ENCODE data around the gene ATP2C2. TPM values are rescaled to one million over a fixed set of nuclear protein-coding genes. Genes with fewer than 3 reads are reported as not detected.

The ATP2C2 gene
- total and polyA plus RNA-seq, 2 experiments from 2014 or later: 2.1 TPM

- H4K20me1 ChIP-seq (replicated peaks; ENCODE audit: insufficient read depth): no peaks in the 10 kb centered on the region
- no peaks in the 10 kb centered on the region for H3K27me3 ChIP-seq (ENCODE audit: insufficient read depth)
- Mint-ChIP-seq H3K36me3 (ENCODE audit: low read depth) (no peaks in the 10 kb centered on the region), H3K27me3 (ENCODE audit: insufficient read depth, low read depth, poor library complexity) (peaks cover 5% of the 10 kb centered on the region), H3K4me3 (no peak overlapping the region), H3K27ac (no peak overlapping the region), H3K4me1 (peaks cover 22% of the 10 kb centered on the region), H3K9me3 (no peaks in the 10 kb centered on the region; the same call in 2 of the 3 replicates)
- H3K4me2 ChIP-seq: no peak overlapping the region
- H3K4me1 ChIP-seq (ENCODE audit: insufficient read depth): no peaks in the 10 kb centered on the region; the same call in 1 of the 2 replicates
- H3K79me2 ChIP-seq (replicated peaks; ENCODE audit: insufficient read depth): no peaks in the 10 kb centered on the region
- DNase-seq (ENCODE audit: low spot score) (no peak), ATAC-seq (no peak)
- H3K27ac ChIP-seq (ENCODE audit: low read depth): no peak overlapping the region
- no peaks in the 10 kb centered on the region for H3K36me3 ChIP-seq (ENCODE audit: insufficient read depth)
- no peak overlapping the region for H2AFZ ChIP-seq
- no peak overlapping the region for H3K4me3 ChIP-seq
- H3K9me2 ChIP-seq (ENCODE audit: insufficient read depth): no peaks in the 10 kb centered on the region
- TF ChIP-seq EZH2 (IDR thresholded peaks at IDR 0.05; ENCODE audit: low read depth, unreplicated experiment): no peak
- TF ChIP-seq, protein P1, sequence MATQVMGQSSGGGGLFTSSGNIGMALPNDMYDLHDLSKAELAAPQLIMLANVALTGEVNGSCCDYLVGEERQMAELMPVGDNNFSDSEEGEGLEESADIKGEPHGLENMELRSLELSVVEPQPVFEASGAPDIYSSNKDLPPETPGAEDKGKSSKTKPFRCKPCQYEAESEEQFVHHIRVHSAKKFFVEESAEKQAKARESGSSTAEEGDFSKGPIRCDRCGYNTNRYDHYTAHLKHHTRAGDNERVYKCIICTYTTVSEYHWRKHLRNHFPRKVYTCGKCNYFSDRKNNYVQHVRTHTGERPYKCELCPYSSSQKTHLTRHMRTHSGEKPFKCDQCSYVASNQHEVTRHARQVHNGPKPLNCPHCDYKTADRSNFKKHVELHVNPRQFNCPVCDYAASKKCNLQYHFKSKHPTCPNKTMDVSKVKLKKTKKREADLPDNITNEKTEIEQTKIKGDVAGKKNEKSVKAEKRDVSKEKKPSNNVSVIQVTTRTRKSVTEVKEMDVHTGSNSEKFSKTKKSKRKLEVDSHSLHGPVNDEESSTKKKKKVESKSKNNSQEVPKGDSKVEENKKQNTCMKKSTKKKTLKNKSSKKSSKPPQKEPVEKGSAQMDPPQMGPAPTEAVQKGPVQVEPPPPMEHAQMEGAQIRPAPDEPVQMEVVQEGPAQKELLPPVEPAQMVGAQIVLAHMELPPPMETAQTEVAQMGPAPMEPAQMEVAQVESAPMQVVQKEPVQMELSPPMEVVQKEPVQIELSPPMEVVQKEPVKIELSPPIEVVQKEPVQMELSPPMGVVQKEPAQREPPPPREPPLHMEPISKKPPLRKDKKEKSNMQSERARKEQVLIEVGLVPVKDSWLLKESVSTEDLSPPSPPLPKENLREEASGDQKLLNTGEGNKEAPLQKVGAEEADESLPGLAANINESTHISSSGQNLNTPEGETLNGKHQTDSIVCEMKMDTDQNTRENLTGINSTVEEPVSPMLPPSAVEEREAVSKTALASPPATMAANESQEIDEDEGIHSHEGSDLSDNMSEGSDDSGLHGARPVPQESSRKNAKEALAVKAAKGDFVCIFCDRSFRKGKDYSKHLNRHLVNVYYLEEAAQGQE (IDR thresholded peaks at IDR 0.05; ENCODE audit: unreplicated experiment): no peak
- TF ChIP-seq STAT1 (IDR thresholded peaks at IDR 0.05; ENCODE audit: unreplicated experiment): no peak
- no peak for TF ChIP-seq JUNB (IDR thresholded peaks at IDR 0.05; ENCODE audit: unreplicated experiment)
- no peak for TF ChIP-seq ZNF114 (CRISPR knock-in tag; IDR thresholded peaks at IDR 0.05)
- TF ChIP-seq CTCF (conservative IDR thresholded peaks at IDR 0.05; ENCODE audit: low read depth in 2 of 2): no peak
- no peak for TF ChIP-seq NANOG (IDR thresholded peaks at IDR 0.05; ENCODE audit: borderline replicate concordance)
- TF ChIP-seq POLR2AphosphoS5 (IDR thresholded peaks at IDR 0.05; ENCODE audit: low read depth): no peak
- TF ChIP-seq ZNF331 (CRISPR knock-in tag; IDR thresholded peaks at IDR 0.05; ENCODE audit: low read depth): no peak
- TF ChIP-seq ETS1 (IDR thresholded peaks at IDR 0.05): no peak
- TF ChIP-seq ZNF462 (CRISPR knock-in tag; IDR thresholded peaks at IDR 0.05): no peak
- no peaks in the 10 kb centered on the region for H3F3A ChIP-seq (replicated peaks; ENCODE audit: low read depth)
These were observed 12.2 kb upstream of the ATP2C2 start for GRCh38 chr16:84356176-84356575.
